Measurements from ENCODE around the gene PRKCH. TPM values are rescaled to one million over a fixed set of nuclear protein-coding genes. Genes with fewer than 3 reads are reported as not detected.
A peak's percentile ranks its signal among the peaks of the same experiment; 100 is the strongest.

PRKCH gene
- total RNA-seq, 2 experiments from 2014 or later: 244 to 293 TPM

- no peaks in the 10 kb centered on the region for H3K27me3 Mint-ChIP-seq
- DNase-seq: no peak
- H3K27ac Mint-ChIP-seq: peak overlapping the region; percentile 65
- H3K4me1 Mint-ChIP-seq: peaks cover 29% of the 10 kb centered on the region
- H3K4me3 Mint-ChIP-seq: no peak overlapping the region
- POLR2A ChIA-PET: interaction anchor here (0.6 kb wide), 1 partner anchor 394 kb away, joined by 4 read pairs; no protein-coding TSS in a partner anchor
- CTCF ChIA-PET: interaction anchor here (1.4 to 2.4 kb wide), 3 partner anchors 10 to 12 kb away, joined by 6 to 7 read pairs (median 7); no protein-coding TSS in a partner anchor
- peaks cover 86% of the 10 kb centered on the region for H3K36me3 Mint-ChIP-seq (ENCODE audit: low read depth)
- H3K9me3 Mint-ChIP-seq: no peaks in the 10 kb centered on the region
Measured at GRCh38 chr14:61547186-61548069, 226.0 kb downstream of the PRKCH start.

DNA sequence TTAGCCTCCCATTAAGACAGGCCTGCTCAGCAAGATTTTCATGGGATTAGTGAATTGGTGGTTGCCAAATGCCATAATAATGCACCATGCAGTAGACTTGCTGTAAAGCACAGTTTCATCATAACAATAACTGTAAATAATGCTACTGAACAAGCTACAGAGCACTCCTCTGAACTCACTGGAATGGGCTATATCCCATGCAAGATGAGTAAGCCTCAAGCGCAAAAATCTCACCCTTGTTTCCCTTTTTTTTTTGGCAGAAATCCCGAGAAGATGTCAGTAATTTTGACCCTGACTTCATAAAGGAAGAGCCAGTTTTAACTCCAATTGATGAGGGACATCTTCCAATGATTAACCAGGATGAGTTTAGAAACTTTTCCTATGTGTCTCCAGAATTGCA lies 228.0 kb downstream of the PRKCH start:
- H3K27me3 Mint-ChIP-seq: no peaks in the 10 kb centered on the region
- no peaks in the 10 kb centered on the region for H3K9me3 Mint-ChIP-seq
- ChIA-PET POLR2A (no interaction called here), CTCF (interaction anchor here (0.6 to 1.2 kb wide), 2 partner anchors 10 to 29 kb away, joined by 3 to 4 read pairs; no protein-coding TSS in a partner anchor)
- no peak overlapping the region for H3K4me3 Mint-ChIP-seq
- no peak for DNase-seq
- peaks cover 47% of the 10 kb centered on the region for H3K4me1 Mint-ChIP-seq
- H3K36me3 Mint-ChIP-seq (ENCODE audit: low read depth): peaks cover 94% of the 10 kb centered on the region
- H3K27ac Mint-ChIP-seq: no peak overlapping the region

GRCh38 chr14:61551384-61551783 lies 230.0 kb downstream of the PRKCH start:
- peaks cover 44% of the 10 kb centered on the region for H3K4me1 Mint-ChIP-seq

DNA sequence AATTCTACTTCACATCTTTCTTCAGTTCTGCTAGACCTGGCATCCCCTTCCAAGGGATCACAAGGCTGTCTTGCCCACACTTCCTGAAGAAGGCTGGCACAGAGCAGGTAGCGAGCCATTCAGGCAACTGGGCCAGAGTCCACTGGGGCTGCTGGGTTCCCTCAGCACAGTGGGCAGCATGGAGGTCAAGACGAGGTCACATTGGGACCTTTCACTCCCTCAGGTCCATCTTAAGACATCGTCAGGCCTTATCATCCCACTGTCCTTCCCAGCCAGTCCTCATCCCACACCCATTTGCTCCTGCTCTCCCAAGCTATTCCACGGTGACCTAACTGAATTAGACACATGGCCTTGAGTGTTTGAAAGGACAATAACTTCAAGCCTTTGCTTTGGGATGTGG lies 230.9 kb downstream of the PRKCH start:
- no peaks in the 10 kb centered on the region for H3K9me3 Mint-ChIP-seq
- no peak for DNase-seq
- ChIA-PET POLR2A (interaction anchor here (0.5 kb wide), 1 partner anchor 49 kb away, joined by 3 read pairs; no protein-coding TSS in a partner anchor), CTCF (interaction anchor here (0.6 to 3.7 kb wide), 4 partner anchors 10 to 166 kb away, joined by 3 to 26 read pairs (median 4); no protein-coding TSS in a partner anchor)
- peaks cover 85% of the 10 kb centered on the region for H3K36me3 Mint-ChIP-seq (ENCODE audit: low read depth)
- H3K4me3 Mint-ChIP-seq: no peak overlapping the region
- H3K4me1 Mint-ChIP-seq: peaks cover 48% of the 10 kb centered on the region
- no peaks in the 10 kb centered on the region for H3K27me3 Mint-ChIP-seq
- peak overlapping the region; percentile 86 for H3K27ac Mint-ChIP-seq

More at GRCh38 chr14:61551384-61551783, 230.0 kb downstream of the PRKCH start:
- no peak overlapping the region for H3K4me3 Mint-ChIP-seq
- peak overlapping the region; percentile 61 for H3K27ac Mint-ChIP-seq
- H3K27me3 Mint-ChIP-seq: no peaks in the 10 kb centered on the region
- ChIA-PET CTCF (interaction anchor here (1.1 to 3.7 kb wide), 2 partner anchors 11 to 23 kb away, joined by 4 to 26 read pairs; no protein-coding TSS in a partner anchor), POLR2A (no interaction called here)
- no peaks in the 10 kb centered on the region for H3K9me3 Mint-ChIP-seq
- DNase-seq: no peak
- H3K36me3 Mint-ChIP-seq (ENCODE audit: low read depth): peaks cover 88% of the 10 kb centered on the region

GRCh38 chr14:61553730-61554641 lies 232.6 kb downstream of the PRKCH start:
- DNase-seq: no peak
- CTCF ChIA-PET: interaction anchor here (0.6 to 3.7 kb wide), 3 partner anchors 8 to 175 kb away, joined by 3 to 26 read pairs (median 4); no protein-coding TSS in a partner anchor
- Mint-ChIP-seq H3K9me3 (no peaks in the 10 kb centered on the region), H3K4me3 (peak overlapping the region; percentile 8), H3K27me3 (no peaks in the 10 kb centered on the region), H3K27ac (peak overlapping the region; percentile 86), H3K36me3 (ENCODE audit: low read depth) (peaks cover 73% of the 10 kb centered on the region), H3K4me1 (peaks cover 54% of the 10 kb centered on the region)
- POLR2A ChIA-PET: interaction anchor here (0.6 kb wide), 2 partner anchors 208 to 209 kb away, joined by 3 read pairs; partner anchors contain the start of gene SNAPC1

DNA sequence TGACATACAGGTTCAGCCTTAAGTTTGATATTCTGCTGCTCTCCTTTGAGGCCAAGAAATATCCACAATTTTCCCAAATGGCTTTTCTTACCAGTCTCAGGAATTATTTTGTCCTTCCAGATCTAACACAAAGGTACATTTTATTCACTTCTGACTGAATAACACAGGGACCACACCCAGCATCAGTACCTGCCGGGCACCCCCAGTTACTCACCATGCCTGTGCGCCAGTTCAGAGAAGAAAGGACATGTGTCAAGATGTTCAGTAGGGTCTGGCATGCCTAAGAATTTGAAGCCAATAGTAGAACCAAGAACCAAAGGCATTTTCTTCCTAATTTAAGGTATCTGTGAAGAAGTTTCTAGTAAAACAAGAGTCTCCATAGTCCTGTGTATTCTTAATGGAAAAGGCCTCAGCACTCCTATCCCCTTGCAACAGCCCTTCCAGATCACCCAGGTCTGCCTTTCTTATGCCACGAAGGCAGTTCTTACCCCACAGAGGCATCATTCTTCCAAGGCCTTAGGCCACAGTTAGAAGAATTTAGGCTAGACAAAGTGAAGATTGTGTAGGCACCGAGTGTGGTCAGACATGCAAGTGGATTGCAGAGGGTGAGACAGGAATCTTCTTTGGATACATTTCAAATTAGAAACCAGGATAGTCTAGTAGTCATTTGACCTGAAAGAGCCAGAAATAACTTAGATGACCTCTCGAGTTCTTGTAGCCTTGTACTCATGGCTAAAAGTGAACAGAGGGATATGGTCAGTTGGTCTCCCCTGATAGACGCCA lies 233.9 kb downstream of the PRKCH start:
- no peak overlapping the region for H3K4me3 Mint-ChIP-seq
- no peak for DNase-seq
- no peak overlapping the region for H3K27ac Mint-ChIP-seq
- H3K27me3 Mint-ChIP-seq: no peaks in the 10 kb centered on the region
- peaks cover 60% of the 10 kb centered on the region for H3K36me3 Mint-ChIP-seq (ENCODE audit: low read depth)
- H3K9me3 Mint-ChIP-seq: no peaks in the 10 kb centered on the region
- CTCF ChIA-PET: no interaction called here
- POLR2A ChIA-PET: no interaction called here
- H3K4me1 Mint-ChIP-seq: peaks cover 52% of the 10 kb centered on the region

GRCh38 chr14:61556455-61556854 lies 235.1 kb downstream of the PRKCH start:
- H3K36me3 Mint-ChIP-seq (ENCODE audit: low read depth): peaks cover 48% of the 10 kb centered on the region
- POLR2A ChIA-PET: no interaction called here
- peaks cover 51% of the 10 kb centered on the region for H3K4me1 Mint-ChIP-seq
- H3K9me3 Mint-ChIP-seq: no peaks in the 10 kb centered on the region
- no peak overlapping the region for H3K4me3 Mint-ChIP-seq
- no peak overlapping the region for H3K27ac Mint-ChIP-seq
- no peaks in the 10 kb centered on the region for H3K27me3 Mint-ChIP-seq
- no peak for DNase-seq
- CTCF ChIA-PET: interaction anchor here (0.7 to 1.6 kb wide), 7 partner anchors 10 to 181 kb away, joined by 3 to 6 read pairs (median 4); no protein-coding TSS in a partner anchor

DNA sequence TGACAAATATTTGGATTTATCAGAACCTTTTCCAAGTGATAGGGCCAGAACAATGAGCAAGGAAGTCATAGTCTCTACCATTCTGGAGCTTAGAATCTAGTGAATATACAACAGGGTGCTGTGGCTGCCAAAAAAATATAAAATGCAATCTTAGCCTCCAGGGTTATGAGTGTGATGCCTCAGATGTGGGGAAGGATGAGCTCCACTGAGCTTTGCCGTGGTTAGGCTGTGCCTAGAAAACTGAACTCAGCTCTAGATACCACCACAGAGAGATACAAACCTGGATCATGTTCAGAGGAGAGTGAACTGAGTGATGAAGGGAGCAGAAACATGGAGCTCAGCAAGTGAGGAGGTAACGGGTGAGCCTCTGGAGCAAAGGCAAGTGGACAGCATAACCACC lies 235.9 kb downstream of the PRKCH start:
- peaks cover 49% of the 10 kb centered on the region for H3K4me1 Mint-ChIP-seq
- POLR2A ChIA-PET: no interaction called here
- no peaks in the 10 kb centered on the region for H3K27me3 Mint-ChIP-seq
- peaks cover 40% of the 10 kb centered on the region for H3K36me3 Mint-ChIP-seq (ENCODE audit: low read depth)
- CTCF ChIA-PET: interaction anchor here (0.6 to 1.6 kb wide), 8 partner anchors 10 to 181 kb away, joined by 3 to 6 read pairs (median 4); no protein-coding TSS in a partner anchor
- H3K9me3 Mint-ChIP-seq: no peaks in the 10 kb centered on the region
- peak overlapping the region; percentile 27 for H3K27ac Mint-ChIP-seq
- DNase-seq: no peak
- H3K4me3 Mint-ChIP-seq: no peak overlapping the region

- POLR2A ChIA-PET: no interaction called here
- peaks cover 35% of the 10 kb centered on the region for H3K36me3 Mint-ChIP-seq (ENCODE audit: low read depth)
- H3K4me3 Mint-ChIP-seq: no peak overlapping the region
- CTCF ChIA-PET: interaction anchor here (0.9 to 1.6 kb wide), 5 partner anchors 9 to 59 kb away, joined by 4 to 6 read pairs (median 5); no protein-coding TSS in a partner anchor
- H3K9me3 Mint-ChIP-seq: no peaks in the 10 kb centered on the region
- peaks cover 49% of the 10 kb centered on the region for H3K4me1 Mint-ChIP-seq
- no peak for DNase-seq
- no peaks in the 10 kb centered on the region for H3K27me3 Mint-ChIP-seq
- no peak overlapping the region for H3K27ac Mint-ChIP-seq
Measured at GRCh38 chr14:61557854-61558253, 236.5 kb downstream of the PRKCH start.

- no peak for DNase-seq
- Mint-ChIP-seq H3K36me3 (ENCODE audit: low read depth) (peaks cover 31% of the 10 kb centered on the region), H3K4me3 (no peak overlapping the region), H3K27ac (no peak overlapping the region), H3K9me3 (no peaks in the 10 kb centered on the region), H3K27me3 (no peaks in the 10 kb centered on the region), H3K4me1 (peaks cover 49% of the 10 kb centered on the region)
- ChIA-PET POLR2A (no interaction called here), CTCF (interaction anchor here (0.6 to 1.6 kb wide), 4 partner anchors 11 to 59 kb away, joined by 3 to 6 read pairs (median 6); no protein-coding TSS in a partner anchor)
Measured at GRCh38 chr14:61558271-61558670, 236.9 kb downstream of the PRKCH start.

DNA sequence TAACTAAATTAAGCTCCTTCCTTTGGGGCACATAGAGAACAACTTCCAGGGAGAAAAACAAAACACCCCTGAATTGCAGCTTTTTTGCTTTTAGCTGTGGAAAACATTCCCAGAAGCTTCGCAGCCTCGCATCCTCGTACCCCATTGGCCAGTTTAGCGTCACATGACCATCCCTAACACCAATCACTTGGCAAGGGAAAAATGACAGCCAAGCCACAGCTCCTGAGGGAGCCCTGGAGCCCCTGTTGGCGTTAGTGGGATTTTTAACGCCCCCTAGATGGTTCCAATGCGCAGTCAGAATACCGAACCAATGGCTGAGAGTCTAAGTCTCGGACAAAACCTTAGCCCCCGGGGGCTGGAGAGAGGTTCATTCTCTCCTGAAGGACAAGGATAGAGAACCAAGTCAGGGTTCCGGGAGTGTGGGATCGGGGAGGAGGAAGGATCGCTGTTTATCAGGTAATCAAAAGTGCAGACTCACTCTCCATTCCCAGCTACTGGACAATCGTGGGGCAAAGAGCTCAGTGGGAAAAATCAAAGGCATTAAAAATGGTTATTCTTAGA lies 238.3 kb downstream of the PRKCH start:
- Mint-ChIP-seq H3K9me3 (peaks cover 3% of the 10 kb centered on the region), H3K36me3 (ENCODE audit: low read depth) (peaks cover 24% of the 10 kb centered on the region), H3K4me1 (peaks cover 49% of the 10 kb centered on the region), H3K27me3 (no peaks in the 10 kb centered on the region), H3K27ac (no peak overlapping the region), H3K4me3 (no peak overlapping the region)
- no peak for DNase-seq
- ChIA-PET POLR2A (interaction anchor here (0.6 kb wide), 2 partner anchors 106 to 218 kb away, joined by 4 to 8 read pairs; no protein-coding TSS in a partner anchor), CTCF (interaction anchor here (1.1 to 2.1 kb wide), 6 partner anchors 10 to 16 kb away, joined by 4 to 7 read pairs (median 4); no protein-coding TSS in a partner anchor)
